WTC11 (cell line): ENCODE measurements around the gene UBAC2. TPM values are rescaled to one million over a fixed set of nuclear protein-coding genes. Genes with fewer than 3 reads are reported as not detected.

Experiments
- CREB1 ChIP-seq: sonication (generic); formaldehyde crosslinking; IDR thresholded peaks from 2 replicates; pipeline ENCODE4 v1.8.0; 2023; ENCODE audit warnings: mild to moderate bottlenecking, missing genetic modification reagents
- GTF2I ChIP-seq: fragments of 250-450 bp; sonication (Bioruptor Pico); conservative IDR thresholded peaks from 2 replicates; pipeline ENCODE4 v1.4.0; 2021; ENCODE audit warnings: mild to moderate bottlenecking
- MXD4 ChIP-seq: fragments of 250-450 bp; sonication (Bioruptor Pico); IDR thresholded peaks from 2 replicates; pipeline ENCODE4 v1.8.0; 2021; ENCODE audit warnings: mild to moderate bottlenecking, moderate library complexity, borderline replicate concordance
- OVOL2 ChIP-seq: fragments of 250-450 bp; sonication (Bioruptor Pico); IDR thresholded peaks from 2 replicates; pipeline ENCODE4 v1.9.0; 2021; ENCODE audit warnings: mild to moderate bottlenecking, borderline replicate concordance
- ZNF317 ChIP-seq: sonication (generic); formaldehyde crosslinking; IDR thresholded peaks from 2 replicates; pipeline ENCODE4 v1.8.1; 2023; ENCODE audit warnings: low read depth, mild to moderate bottlenecking, moderate library complexity, missing genetic modification reagents, borderline replicate concordance
- total RNA-seq: library from RNA; stranded (reverse); gene quantifications from 3 replicates; pipeline ENCODE4 v1.2.3, GENCODE V29; 2021
- TF ChIP-seq, protein P1 (sequence below): sonication (generic); formaldehyde crosslinking; IDR thresholded peaks from 2 replicates; pipeline ENCODE4 v1.8.0; 2022; ENCODE audit warnings: missing genetic modification reagents
- TF ChIP-seq, protein P2 (sequence below): sonication (generic); formaldehyde crosslinking; IDR thresholded peaks from 2 replicates; pipeline ENCODE4 v1.8.0; 2023; ENCODE audit warnings: missing genetic modification reagents, mild to moderate bottlenecking, borderline replicate concordance
- TF ChIP-seq, protein P3 (sequence below): fragments of 250-450 bp; sonication (Bioruptor Pico); IDR thresholded peaks from 2 replicates; pipeline ENCODE4 v1.9.0; 2021; ENCODE audit warnings: mild to moderate bottlenecking
- TF ChIP-seq, protein P4 (sequence below): sonication (generic); formaldehyde crosslinking; conservative IDR thresholded peaks from 2 replicates; pipeline ENCODE4 v1.8.1; 2023; ENCODE audit warnings: mild to moderate bottlenecking, low read depth, missing genetic modification reagents, moderate library complexity
- TF ChIP-seq, protein P5 (sequence below): sonication (generic); formaldehyde crosslinking; IDR thresholded peaks from 2 replicates; pipeline ENCODE4 v1.8.1; 2022; ENCODE audit warnings: mild to moderate bottlenecking, moderate library complexity, missing genetic modification reagents

Gene UBAC2
- total RNA-seq, 1 experiment from 2014 or later, result 64.7 TPM

DNA sequence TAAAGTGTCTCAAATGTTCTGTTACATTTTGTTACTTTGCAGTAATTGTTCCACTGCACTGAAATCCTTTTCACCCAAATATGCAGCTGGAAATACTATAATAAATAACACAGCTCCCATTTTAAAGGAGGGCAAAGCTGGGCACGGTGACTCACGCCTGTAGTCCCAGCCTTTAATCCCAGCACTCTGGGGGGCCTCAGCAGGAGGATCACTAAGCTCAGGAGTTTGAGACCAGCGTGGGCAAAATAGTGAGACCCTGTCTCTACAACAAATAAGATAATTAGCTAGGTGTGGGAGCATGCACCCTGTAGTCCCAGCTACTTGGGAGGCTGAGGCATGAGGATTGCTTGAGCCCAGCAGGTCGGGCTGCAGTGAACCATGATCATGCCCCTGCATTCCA, 7.5 kb upstream of the UBAC2 start (continued):
- TF ChIP-seq, protein P1, sequence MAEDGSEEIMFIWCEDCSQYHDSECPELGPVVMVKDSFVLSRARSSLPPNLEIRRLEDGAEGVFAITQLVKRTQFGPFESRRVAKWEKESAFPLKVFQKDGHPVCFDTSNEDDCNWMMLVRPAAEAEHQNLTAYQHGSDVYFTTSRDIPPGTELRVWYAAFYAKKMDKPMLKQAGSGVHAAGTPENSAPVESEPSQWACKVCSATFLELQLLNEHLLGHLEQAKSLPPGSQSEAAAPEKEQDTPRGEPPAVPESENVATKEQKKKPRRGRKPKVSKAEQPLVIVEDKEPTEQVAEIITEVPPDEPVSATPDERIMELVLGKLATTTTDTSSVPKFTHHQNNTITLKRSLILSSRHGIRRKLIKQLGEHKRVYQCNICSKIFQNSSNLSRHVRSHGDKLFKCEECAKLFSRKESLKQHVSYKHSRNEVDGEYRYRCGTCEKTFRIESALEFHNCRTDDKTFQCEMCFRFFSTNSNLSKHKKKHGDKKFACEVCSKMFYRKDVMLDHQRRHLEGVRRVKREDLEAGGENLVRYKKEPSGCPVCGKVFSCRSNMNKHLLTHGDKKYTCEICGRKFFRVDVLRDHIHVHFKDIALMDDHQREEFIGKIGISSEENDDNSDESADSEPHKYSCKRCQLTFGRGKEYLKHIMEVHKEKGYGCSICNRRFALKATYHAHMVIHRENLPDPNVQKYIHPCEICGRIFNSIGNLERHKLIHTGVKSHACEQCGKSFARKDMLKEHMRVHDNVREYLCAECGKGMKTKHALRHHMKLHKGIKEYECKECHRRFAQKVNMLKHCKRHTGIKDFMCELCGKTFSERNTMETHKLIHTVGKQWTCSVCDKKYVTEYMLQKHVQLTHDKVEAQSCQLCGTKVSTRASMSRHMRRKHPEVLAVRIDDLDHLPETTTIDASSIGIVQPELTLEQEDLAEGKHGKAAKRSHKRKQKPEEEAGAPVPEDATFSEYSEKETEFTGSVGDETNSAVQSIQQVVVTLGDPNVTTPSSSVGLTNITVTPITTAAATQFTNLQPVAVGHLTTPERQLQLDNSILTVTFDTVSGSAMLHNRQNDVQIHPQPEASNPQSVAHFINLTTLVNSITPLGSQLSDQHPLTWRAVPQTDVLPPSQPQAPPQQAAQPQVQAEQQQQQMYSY (CRISPR knock-in tag), result no peak
- TF ChIP-seq, protein P2, sequence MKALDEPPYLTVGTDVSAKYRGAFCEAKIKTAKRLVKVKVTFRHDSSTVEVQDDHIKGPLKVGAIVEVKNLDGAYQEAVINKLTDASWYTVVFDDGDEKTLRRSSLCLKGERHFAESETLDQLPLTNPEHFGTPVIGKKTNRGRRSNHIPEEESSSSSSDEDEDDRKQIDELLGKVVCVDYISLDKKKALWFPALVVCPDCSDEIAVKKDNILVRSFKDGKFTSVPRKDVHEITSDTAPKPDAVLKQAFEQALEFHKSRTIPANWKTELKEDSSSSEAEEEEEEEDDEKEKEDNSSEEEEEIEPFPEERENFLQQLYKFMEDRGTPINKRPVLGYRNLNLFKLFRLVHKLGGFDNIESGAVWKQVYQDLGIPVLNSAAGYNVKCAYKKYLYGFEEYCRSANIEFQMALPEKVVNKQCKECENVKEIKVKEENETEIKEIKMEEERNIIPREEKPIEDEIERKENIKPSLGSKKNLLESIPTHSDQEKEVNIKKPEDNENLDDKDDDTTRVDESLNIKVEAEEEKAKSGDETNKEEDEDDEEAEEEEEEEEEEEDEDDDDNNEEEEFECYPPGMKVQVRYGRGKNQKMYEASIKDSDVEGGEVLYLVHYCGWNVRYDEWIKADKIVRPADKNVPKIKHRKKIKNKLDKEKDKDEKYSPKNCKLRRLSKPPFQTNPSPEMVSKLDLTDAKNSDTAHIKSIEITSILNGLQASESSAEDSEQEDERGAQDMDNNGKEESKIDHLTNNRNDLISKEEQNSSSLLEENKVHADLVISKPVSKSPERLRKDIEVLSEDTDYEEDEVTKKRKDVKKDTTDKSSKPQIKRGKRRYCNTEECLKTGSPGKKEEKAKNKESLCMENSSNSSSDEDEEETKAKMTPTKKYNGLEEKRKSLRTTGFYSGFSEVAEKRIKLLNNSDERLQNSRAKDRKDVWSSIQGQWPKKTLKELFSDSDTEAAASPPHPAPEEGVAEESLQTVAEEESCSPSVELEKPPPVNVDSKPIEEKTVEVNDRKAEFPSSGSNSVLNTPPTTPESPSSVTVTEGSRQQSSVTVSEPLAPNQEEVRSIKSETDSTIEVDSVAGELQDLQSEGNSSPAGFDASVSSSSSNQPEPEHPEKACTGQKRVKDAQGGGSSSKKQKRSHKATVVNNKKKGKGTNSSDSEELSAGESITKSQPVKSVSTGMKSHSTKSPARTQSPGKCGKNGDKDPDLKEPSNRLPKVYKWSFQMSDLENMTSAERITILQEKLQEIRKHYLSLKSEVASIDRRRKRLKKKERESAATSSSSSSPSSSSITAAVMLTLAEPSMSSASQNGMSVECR (CRISPR knock-in tag), result no peak
- TF ChIP-seq, protein P3, sequence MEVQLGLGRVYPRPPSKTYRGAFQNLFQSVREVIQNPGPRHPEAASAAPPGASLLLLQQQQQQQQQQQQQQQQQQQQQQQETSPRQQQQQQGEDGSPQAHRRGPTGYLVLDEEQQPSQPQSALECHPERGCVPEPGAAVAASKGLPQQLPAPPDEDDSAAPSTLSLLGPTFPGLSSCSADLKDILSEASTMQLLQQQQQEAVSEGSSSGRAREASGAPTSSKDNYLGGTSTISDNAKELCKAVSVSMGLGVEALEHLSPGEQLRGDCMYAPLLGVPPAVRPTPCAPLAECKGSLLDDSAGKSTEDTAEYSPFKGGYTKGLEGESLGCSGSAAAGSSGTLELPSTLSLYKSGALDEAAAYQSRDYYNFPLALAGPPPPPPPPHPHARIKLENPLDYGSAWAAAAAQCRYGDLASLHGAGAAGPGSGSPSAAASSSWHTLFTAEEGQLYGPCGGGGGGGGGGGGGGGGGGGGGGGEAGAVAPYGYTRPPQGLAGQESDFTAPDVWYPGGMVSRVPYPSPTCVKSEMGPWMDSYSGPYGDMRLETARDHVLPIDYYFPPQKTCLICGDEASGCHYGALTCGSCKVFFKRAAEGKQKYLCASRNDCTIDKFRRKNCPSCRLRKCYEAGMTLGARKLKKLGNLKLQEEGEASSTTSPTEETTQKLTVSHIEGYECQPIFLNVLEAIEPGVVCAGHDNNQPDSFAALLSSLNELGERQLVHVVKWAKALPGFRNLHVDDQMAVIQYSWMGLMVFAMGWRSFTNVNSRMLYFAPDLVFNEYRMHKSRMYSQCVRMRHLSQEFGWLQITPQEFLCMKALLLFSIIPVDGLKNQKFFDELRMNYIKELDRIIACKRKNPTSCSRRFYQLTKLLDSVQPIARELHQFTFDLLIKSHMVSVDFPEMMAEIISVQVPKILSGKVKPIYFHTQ (CRISPR knock-in tag), result no peak
- TF ChIP-seq CREB1 (CRISPR knock-in tag), result no peak
- TF ChIP-seq, protein P4, sequence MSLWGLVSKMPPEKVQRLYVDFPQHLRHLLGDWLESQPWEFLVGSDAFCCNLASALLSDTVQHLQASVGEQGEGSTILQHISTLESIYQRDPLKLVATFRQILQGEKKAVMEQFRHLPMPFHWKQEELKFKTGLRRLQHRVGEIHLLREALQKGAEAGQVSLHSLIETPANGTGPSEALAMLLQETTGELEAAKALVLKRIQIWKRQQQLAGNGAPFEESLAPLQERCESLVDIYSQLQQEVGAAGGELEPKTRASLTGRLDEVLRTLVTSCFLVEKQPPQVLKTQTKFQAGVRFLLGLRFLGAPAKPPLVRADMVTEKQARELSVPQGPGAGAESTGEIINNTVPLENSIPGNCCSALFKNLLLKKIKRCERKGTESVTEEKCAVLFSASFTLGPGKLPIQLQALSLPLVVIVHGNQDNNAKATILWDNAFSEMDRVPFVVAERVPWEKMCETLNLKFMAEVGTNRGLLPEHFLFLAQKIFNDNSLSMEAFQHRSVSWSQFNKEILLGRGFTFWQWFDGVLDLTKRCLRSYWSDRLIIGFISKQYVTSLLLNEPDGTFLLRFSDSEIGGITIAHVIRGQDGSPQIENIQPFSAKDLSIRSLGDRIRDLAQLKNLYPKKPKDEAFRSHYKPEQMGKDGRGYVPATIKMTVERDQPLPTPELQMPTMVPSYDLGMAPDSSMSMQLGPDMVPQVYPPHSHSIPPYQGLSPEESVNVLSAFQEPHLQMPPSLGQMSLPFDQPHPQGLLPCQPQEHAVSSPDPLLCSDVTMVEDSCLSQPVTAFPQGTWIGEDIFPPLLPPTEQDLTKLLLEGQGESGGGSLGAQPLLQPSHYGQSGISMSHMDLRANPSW (CRISPR knock-in tag), result no peak
- TF ChIP-seq MXD4 (CRISPR knock-in tag), result no peak
- no peak for TF ChIP-seq OVOL2 (CRISPR knock-in tag)
- no peak for TF ChIP-seq ZNF317 (CRISPR knock-in tag)
- TF ChIP-seq, protein P5, sequence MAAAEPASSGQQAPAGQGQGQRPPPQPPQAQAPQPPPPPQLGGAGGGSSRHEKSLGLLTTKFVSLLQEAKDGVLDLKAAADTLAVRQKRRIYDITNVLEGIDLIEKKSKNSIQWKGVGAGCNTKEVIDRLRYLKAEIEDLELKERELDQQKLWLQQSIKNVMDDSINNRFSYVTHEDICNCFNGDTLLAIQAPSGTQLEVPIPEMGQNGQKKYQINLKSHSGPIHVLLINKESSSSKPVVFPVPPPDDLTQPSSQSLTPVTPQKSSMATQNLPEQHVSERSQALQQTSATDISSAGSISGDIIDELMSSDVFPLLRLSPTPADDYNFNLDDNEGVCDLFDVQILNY (CRISPR knock-in tag), result no peak
- TF ChIP-seq GTF2I (CRISPR knock-in tag), result no peak
- TF ChIP-seq, all 79 proteins: peak for 0
